Middle frontal gyrus (tissue), 1 donor: ENCODE results near the gene PAPPA.

Experiments used
- DNase-seq: peaks from one replicate; pipeline ENCODE4 v3.0.0-alpha.2; 2015; ENCODE audit warnings: low spot score; ENCODE audit errors: extremely low spot score

PAPPA gene

DNA sequence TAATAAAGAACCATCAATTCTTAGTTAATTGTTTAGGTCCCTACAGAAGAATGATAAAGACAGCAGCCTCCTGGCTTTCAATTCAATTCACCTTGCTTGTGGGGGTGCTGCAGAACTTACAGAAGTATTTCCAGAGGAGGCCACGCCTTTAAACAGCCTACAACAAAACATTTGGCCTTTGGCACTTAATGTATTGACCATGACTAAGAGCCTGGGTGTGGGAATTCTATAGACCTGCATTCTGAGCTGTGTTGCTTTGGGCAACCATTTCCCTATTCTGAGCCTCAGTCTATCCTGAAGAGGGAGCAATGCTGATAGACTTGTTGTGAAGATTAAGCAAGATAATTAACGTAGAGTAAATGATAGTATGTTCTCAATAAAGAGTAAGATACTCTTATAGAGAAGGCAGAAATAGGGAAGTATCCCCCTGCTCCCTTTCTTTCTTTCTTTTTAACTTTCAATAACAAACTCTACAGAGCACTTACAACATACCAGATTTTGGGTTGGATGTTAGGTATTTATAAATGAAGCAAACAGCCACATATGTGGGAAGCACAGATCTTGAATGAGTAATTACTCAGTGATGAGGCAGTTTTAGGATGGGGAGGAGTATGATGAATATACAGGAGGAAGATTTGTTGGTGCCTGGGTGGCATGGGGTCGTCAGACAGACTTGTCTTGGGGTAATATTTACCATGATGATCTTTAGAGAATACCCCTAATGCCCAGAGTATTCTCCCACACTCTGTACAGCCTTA, 28.4 kb downstream of the PAPPA start:
- DNase-seq = no peak

DNA sequence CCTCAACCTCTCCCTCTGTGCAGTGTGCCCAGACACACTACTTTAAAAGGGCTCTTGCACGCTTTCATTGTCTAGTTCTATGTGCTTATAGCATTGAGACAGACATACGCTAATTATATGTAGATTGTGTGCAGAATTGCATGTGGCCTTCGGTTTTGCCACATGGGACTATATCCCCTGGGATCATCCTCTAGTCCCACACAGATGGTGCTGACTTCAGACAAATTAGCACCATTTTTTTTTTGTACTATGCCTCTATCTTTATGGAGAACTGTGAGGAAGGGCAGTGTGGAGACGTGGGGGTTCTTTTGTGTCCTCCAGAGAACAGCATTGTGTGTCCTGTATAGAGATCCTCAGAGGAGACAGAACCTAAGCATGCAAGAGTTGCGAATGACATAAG, 29.3 kb downstream of the PAPPA start:
- no peak for DNase-seq

DNA sequence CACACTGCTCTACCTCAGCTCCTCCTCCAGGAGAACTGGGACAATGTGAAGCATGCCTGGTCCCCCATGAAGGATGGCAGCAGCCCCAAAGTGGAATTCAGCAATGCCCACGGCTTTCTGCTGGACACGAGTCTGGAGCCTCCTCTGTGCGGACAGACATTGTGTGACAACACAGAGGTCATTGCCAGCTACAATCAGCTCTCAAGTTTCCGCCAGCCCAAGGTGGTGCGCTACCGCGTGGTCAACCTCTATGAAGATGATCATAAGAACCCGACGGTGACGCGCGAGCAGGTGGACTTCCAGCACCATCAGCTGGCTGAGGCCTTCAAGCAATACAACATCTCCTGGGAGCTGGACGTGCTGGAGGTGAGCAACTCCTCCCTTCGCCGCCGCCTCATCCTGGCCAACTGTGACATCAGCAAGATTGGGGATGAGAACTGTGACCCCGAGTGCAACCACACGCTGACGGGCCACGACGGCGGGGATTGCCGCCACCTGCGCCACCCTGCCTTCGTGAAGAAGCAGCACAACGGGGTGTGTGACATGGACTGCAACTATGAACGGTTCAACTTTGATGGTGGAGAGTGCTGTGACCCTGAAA, 34.1 kb downstream of the PAPPA start:
- no peak for DNase-seq

DNA sequence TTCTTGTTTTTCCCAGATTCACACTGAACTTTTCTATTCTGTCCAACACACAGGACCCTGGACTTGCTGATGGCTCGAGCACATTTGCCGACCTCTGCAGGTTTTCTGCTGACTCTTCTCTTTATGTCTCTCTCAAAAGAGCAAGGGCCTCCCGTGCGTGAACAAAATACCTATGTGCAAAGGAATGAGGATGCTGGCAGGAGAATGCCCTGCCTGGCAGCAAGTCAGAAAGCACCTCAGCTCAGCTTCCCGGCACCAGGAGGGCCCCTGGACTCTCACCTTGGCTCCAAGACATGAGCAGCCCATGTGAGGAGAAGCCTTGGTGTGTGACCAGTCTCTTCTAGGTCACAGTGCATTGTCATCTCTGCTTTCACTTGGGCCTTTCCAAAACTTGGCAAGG, 36.1 kb downstream of the PAPPA start:
- DNase-seq = no peak

DNA sequence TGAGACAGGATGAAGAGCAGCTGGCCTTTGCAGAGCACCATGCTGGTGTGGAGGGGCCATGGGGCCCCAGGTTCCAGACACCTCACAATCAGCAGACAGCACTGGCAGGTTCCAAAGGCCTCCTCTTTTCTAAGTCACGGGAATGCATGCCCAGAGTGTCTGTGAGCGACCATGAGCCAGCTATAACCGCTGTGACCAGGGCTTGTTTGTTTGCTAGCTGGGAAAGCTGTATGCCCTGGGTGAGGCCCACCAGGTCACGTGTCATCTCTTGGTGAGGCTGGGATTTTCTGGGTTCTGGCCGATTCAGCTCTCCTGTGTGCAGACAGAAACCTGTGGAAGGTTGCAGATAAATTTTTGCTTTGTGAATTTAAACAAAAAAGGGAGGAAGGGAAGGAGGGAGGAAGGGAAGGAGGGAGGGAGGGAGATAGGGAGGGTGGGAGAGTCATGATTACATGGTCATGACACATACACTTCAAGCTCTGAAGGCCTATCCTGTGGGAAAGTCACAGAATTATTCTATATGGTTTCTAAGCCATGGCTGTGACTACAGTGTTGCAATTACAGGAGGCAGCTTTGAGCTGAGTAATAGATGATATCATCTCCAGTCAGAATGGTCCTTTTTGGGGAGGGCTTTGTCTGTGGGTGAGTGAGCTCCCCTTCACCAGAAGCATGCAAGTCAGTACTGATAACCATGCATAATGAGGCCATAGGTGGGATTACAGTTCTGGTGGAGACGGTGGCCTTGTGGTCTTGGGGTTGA, 37.2 kb downstream of the PAPPA start:
- no peak for DNase-seq

DNA sequence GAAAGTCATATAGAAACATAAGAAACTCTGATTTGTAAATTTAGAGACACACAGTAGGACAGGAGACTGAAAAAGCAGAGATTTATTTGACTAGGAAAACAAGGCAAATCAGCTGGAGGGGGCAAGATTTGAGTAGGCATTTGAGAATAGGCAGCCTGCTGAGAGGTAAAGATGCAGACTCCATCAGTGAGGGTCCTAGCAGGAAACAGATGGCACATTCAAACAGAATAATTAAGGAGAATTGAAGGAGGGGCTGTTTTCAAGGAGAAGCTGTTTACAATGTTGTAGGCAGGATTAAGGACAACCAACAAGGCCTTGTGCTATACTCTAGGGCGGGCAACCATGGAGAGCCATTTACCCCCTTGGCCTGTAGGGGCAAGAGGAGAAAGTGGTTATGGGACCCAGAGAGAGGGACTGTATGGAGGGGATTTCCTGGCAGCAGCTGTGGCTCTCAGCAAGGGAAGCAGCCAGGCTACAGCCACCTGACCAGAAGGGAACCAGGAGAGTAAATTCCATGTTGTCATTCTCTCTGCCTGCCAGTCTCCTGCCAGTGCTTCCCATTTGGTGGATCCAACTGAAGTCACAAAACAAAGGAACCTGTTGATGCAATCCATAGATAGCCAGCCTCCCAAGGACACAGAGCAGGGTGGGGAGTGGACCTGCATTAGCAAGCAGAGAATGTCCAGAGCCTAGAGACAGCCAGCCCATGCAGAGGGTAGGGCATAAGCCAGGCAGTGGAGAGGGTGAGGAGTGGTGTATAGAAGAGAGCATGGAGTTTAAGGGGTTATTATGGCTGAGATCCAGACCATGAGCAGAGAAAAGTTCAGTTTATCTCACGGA, 38.2 kb downstream of the PAPPA start:
- no peak for DNase-seq

DNA sequence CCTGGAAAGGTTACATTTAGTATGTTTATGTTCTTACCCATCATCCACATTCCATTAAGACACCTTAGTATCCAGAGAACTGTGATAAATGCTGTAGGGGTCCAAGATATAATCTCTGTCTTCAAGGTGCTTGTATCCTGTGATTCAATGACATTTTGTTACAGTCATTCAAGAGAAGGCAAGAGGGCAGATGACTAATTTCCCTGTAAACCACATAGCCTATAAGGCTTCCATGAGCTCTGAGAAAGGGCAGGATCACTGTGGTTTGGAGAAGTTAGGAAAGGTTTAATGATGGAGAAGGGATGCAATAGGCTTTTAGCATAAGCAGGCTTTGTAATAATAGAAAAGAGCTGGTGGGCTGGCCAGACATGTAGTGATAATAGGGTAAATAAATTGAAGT, 40.0 kb downstream of the PAPPA start:
- DNase-seq = no peak

DNA sequence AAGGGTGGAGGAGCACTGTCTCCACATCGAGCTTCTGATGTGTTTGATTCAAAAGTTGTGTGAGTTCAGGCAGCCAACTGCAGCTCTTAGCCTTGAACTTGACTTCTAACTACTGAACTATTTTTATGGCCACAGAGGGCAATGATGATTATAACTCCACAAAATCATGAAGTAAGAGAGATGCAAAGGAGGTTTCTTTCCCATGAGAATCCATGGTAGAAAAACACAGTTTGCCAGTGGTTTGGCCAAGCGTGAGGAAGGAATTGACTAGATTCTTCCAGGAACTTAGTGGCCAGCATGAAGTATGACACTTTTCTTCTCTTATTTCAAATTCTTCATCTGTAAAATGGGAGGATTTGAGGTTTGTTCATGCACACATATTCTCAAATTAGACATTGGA, 43.2 kb downstream of the PAPPA start:
- no peak for DNase-seq

DNA sequence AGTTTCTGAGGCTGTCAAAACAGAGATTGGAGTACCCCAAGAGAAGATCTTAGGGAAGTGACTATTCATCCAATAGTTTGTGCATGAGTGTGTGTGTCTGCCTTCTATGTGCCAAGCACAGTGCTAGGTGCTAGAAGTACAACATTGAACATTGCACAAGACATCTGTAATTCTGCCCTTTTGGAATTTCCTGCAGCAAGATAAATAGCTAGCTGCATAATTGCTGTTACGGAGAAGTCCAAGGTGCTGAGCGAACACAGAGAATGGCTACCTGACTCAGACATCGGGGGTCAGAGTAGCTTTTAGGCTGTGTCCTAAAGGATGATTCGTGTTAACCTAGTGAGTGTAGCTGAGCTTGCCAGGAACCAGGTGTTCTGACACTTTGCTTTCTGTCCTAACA, 44.8 kb downstream of the PAPPA start:
- DNase-seq = no peak

DNA sequence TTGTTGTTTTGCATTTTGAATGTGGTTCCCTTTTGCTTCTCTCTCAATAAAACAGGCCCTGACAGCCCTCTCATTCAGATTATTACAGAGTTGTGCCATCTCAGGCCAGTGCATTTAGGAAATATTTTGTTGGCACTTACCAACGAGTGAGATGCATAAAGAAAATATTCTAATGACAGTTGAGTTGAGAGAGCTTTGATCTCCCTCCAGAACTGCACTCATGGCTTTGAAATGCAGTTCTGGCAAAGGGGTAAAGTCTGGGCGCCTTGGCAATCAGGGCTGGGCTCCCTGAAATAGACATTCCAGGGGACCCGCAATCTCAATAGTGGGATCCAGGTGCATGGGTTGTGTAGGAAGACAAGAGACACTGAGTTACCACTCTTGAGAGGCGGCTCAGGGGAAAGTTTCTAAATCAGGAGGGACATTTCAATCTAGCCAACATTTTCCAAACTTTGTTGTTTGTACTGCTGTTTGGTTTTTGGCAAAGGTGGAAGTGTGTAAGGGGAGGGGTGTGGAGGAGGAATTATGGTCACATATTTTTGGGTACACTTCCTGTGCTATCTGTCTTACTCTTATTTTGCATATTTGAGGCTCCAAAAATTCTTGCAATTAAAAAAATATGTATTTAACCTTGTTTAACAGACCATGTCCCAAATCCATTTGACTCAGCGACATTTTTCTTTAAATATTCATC, 48.8 kb downstream of the PAPPA start:
- DNase-seq = no peak

DNA sequence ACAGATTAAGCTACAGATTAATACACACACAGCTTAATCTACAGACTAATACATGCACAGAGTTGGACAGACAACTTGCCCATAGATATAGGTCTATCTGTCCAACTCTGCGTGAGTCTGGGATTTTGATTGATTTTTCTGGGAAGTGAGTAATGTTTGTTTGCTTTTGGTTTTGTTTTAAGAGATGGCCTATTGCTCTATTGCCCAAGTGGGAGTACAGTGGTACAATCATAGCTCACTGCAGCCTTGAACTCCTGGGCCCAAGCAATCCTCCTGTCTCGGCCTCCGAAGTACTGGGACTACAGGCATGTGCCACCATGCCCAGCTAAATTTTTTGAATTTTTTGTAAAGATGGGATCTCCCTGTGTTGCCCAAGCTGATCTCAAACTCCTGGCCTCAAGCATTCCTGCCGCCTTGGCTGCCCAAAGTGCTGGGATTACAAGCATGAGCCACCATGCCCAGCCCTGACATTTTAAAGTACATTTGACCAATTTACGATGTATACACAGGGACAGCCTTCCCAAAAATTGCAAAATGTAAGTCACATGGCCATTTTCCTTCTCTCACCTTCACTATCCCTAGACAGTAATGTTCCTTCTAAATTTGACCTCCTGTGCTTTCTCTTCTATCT, 50.8 kb downstream of the PAPPA start:
- DNase-seq = no peak

DNA sequence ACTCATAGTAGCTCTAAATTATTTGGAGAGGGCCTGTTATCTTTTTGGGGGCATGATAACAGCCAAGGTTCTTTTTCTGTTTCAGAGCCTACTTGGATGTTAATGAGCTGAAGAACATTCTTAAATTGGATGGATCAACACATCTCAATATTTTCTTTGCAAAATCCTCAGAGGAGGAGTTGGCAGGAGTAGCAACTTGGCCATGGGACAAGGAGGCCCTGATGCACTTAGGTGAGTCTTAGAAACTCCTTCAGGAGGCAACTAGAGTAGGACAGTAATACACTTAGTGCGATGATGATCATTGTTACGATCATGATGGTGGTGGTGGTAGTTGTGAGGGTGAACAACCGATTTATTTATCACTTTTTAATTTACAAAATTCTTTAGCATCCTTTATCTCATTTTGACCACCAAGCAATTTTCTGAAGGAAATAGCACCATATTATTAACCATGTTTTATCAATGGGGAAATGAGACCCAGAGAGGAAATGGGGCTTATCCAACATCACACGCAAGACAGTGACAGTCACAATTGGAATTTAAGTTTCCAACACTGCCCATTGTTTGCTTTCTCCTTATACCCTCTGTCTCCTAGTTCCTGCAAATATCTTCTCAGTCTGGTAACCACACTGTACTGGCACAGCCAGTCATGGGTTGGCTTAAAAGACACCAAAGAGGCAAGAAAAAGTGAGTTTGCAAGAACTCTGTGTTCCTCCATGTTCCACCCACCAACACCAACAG, 54.0 kb downstream of the PAPPA start:
- DNase-seq = no peak

DNA sequence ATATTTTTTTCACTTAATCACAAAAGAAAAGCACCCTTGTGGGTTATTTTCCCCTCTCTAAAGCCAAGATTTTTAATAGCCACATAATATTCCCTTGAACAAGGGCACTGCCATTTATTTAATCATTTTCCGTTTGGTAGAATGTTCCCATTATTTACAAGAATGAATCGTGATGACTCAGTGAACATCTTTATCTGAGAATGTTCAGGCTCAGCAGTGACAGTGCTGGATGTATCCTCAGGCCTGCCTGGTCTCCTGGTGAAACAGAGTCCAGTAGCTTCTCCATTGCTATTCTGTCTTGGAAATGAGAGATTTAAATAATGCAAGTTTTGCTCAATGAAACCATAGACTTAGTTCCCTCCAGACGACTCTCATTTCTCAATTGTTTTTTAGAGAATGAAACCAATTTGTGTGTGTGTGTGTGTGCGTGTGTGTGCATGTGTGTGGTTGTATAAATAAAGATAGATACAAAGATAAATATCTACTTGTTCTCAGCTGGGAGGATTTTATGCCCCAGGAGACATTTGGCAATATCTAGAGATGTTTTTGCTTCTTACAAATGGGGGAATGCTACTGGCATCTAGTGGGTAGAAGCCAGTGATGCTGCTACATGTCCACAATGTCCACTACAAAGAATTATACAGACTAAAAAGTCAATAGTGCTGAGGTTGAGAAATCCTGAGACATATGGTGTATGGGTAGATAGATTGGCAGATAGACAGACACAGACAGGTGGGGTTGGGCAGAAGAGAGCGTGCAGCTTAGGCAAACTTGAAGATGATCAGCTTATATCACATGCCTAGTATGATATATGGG, 55.0 kb downstream of the PAPPA start:
- DNase-seq = no peak

DNA sequence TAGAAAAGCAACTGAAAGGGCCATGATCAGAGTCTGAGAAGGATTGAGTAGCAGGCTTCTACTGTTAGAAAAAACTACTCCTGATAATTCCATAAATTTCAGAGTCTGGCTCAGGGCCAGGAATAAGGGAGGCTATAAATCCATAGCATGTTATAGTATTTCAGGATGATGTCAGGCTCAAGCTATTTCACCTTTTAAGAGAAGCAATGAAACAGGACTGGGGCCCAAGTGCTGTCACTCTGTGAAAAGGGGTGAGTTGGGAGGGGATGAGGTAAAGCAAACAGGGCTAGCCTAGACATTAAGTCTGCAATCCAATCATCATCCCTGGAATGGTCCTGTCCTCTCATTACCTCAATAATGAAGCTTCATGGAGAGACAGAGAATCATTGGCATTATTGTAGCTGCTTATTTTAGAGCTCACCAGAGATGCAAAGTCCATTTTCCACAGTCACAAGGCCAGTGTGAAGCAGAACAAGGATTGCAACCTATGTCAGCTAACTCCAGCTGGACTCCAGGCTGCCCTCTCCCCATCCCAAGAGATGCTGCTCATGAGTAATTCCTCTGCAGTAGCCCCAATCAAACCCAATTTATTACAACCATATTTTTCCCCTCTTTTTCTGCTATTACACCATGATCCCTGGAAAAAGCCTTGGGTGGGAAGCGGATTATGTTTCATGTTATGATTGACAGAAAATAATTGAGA, 56.0 kb downstream of the PAPPA start:
- no peak for DNase-seq

DNA sequence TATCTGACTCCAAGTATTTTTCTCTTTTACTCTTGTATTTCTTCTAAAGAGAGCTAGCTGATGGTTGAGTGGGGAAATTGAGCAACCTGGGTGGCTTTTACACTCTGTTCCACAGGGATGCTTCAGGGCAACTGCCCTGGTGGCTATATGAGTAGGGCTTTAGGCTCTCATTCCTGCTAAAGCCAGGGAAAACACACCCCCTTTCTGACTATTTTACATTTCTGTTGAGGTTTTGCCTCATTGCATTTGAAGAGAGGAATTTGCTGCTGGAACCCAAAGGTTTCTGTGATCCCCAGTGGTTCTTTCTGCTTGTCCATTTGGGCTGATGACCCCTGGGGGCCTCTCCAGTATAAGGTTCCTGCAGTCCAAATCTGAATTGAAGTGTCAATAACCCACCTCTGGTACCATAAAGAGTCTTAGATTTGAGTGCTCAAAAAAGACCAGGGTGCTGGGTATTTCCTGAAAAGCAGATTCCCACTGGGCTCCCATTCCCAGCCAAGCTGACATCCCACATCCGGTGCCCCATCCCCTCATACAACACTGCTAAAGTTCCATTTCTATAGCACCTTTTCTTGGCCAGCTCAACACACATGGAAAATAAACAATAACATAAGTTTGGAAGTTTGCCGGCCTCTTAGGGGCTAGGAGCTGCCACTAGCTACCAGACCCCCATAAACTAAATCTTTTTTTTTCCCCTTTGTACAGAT, 59.5 kb downstream of the PAPPA start:
- no peak for DNase-seq

DNA sequence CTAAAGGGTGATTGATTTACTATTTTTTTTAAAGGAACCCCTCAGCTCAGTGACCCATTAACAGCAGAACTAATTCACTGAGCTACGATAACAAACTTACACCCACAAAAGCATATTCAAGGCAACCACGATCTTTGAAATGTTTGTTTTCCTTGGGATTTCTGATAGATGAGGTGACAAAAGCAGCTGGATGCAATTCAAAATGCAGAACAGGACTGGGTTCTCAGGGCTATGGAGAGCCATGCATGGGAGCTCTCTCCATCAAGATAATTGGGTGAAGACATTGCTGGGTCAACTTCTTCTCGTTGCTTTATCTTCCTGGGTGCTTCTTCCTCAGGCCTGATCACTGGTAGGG, 60.1 kb downstream of the PAPPA start:
- no peak for DNase-seq

DNA sequence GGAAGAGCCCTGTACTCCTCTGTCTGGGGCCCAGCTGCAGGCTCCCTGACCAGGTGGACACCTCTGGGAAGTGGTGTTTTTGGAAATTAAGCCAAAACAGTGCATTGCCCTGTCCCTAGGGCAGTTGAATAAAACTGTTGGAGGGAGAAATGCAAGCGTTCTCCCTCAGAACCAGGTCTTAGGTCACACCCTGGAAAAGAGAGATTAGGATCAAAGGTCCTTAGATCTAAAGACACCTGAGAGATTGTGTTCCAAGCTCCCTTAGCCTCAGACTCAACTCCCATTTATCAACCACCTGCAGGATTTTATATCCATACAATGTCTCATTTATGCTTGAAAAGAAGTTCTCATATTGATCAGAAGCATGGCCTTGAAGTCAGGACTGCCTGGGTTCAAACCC, 64.8 kb downstream of the PAPPA start:
- DNase-seq = no peak

DNA sequence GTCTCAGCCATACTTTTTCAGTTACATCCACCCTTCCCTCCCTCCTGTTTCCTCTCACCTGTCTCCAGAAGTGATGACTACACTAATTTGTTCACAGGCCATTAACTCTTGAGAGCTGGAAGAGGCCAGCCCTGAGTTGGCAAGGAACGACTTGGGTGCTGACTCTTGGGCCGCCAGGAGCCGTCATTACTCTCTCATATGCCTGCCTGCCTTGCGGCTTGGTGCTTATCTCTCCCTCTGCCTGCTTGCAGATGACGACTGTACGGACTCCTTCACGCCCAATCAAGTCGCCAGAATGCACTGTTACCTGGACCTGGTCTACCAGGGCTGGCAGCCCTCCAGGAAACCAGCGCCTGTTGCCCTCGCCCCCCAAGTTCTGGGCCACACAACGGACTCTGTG, 66.1 kb downstream of the PAPPA start:
- DNase-seq = no peak
